K562 (cell line): Measurements from ENCODE around the gene DCUN1D2. TPM values are rescaled to one million over a fixed set of nuclear protein-coding genes. Genes with fewer than 3 reads are reported as not detected.

Experiments used
- ATAC-seq: fragments of 200-7000 bp; cut with Tn5 transposase; 3 replicates; pipeline ENCODE4 v1.9.1; 2020; ENCODE audit warnings: moderate library complexity
- BruUV-seq: library from RNA; stranded (reverse); fragments of 400-500 nt; replicated peaks from 2 replicates; lab custom pipeline; 2021; lab: Mats Ljungman, UMichigan
- CTCF ChIA-PET: fragments of 300-600 bp; formaldehyde crosslinking; extraction: SDS; loops from one replicate; lab custom pipeline; 2021; ENCODE audit warnings: low intra/inter-chr PET ratio; lab: Yijun Ruan, JAX
- POLR2A ChIA-PET: fragments of 300-600, 350-650 bp; sonication (Branson Sonifier 250); formaldehyde crosslinking; extraction: SDS; loops from one replicate; lab custom pipeline; 2021; ENCODE audit warnings: antibody characterized with exemption, inconsistent platforms; lab: Yijun Ruan, JAX
- DNase-seq, 4 experiments: peaks; one replicate each; pipeline versions ENCODE4 v3.0.0 to v3.0.0-alpha.2; 2011 to 2018; ENCODE audit warnings: low spot score in 3 of 4, mixed read lengths in 3 of 4; ENCODE audit errors: extremely low read depth in 1 of 4
- FAIRE-seq: peaks from 2 replicates; lab custom pipeline; 2011; peaks lifted over from hg19 to GRCh38; lab: Jason Lieb, UNC
- H2AFZ ChIP-seq: 2 replicates; pipeline ENCODE4 v1.6.0; 2011; ENCODE audit warnings: low read depth, low read length, control low read depth, inconsistent platforms
- H3K27ac ChIP-seq: fragments of 200-600 bp; 3 replicates; pipeline ENCODE4 v1.8.0; 2011; ENCODE audit warnings: low read depth, mild to moderate bottlenecking, control low read depth, inconsistent platforms, low read length, moderate library complexity, mixed read lengths; ENCODE audit errors: extremely low read depth
- H3K27me3 ChIP-seq, 2 experiments: fragments of 300-600 bp in 1 of 2; 2 replicates in 1 of 2; 3 replicates in 1 of 2; pipeline versions ENCODE4 v1.6.0 to v1.8.0; 2011; ENCODE audit warnings: inconsistent platforms in 2 of 2, low read length in 2 of 2, mild to moderate bottlenecking in 1 of 2, mixed read lengths in 1 of 2, moderate library complexity in 1 of 2; ENCODE audit not compliant: control insufficient read depth in 2 of 2, insufficient read depth in 2 of 2
- H3K36me3 ChIP-seq: fragments of 300-600 bp; 3 replicates; pipeline ENCODE4 v1.8.0; 2011; ENCODE audit warnings: mild to moderate bottlenecking, low read length, inconsistent platforms; ENCODE audit not compliant: control insufficient read depth, insufficient read depth
- H3K4me1 ChIP-seq, 2 experiments: fragments of 200-600 bp in 1 of 2; replicated peaks in 1 of 2; 2 replicates in 1 of 2; 3 replicates in 1 of 2; pipeline versions ENCODE4 v1.5.1 to v1.8.0; 2011; ENCODE audit warnings: inconsistent platforms in 2 of 2, low read length in 2 of 2, mild to moderate bottlenecking in 1 of 2, mixed read lengths in 1 of 2, moderate library complexity in 1 of 2; ENCODE audit not compliant: control insufficient read depth in 2 of 2, insufficient read depth in 2 of 2
- H3K4me2 ChIP-seq: 2 replicates; pipeline ENCODE4 v1.6.1; 2011; ENCODE audit warnings: low read length, control low read depth, inconsistent platforms, mixed read lengths; ENCODE audit not compliant: insufficient read depth
- H3K4me3 ChIP-seq: fragments of 200-600 bp; sonication (generic), shearing (Covaris generic); 2 replicates; pipeline ENCODE4 v1.5.1; 2016; ENCODE audit warnings: control low read depth, inconsistent platforms
- H3K79me2 ChIP-seq: fragments of 200-600 bp; 3 replicates; pipeline ENCODE4 v1.8.0; 2011; ENCODE audit warnings: low read length, inconsistent platforms; ENCODE audit not compliant: control insufficient read depth, insufficient read depth
- H3K9ac ChIP-seq, 2 experiments: 2 replicates each; pipeline versions ENCODE4 v1.6.0 to v1.6.1; 2011; ENCODE audit warnings: low read depth in 2 of 2, low read length in 2 of 2, control low read depth in 1 of 2, inconsistent platforms in 1 of 2, mild to moderate bottlenecking in 1 of 2, mixed read lengths in 1 of 2; ENCODE audit not compliant: insufficient read depth in 1 of 2
- H3K9me1 ChIP-seq: one replicate; pipeline ENCODE4 v1.6.0; 2011; ENCODE audit warnings: inconsistent platforms, mild to moderate bottlenecking, low read length, moderate library complexity; ENCODE audit not compliant: control insufficient read depth, insufficient read depth
- H3K9me3 ChIP-seq: replicated peaks from 2 replicates; pipeline ENCODE4 v1.5.1; 2011; ENCODE audit warnings: low read depth, low read length, inconsistent platforms; ENCODE audit not compliant: control insufficient read depth, insufficient read depth
- H4K20me1 ChIP-seq: replicated peaks from 2 replicates; pipeline ENCODE4 v1.6.1; 2011; ENCODE audit warnings: low read length, inconsistent platforms, mixed read lengths; ENCODE audit not compliant: control insufficient read depth, insufficient read depth
- CEBPZ ChIP-seq: fragments of 150-350 bp; IDR thresholded peaks from 2 replicates; pipeline ENCODE4 v1.6.1; 2014; ENCODE audit warnings: low read depth, mild to moderate bottlenecking, low read length, borderline replicate concordance
- CTCF ChIP-seq, 3 experiments: IDR thresholded peaks in 2 of 3; conservative IDR thresholded peaks in 1 of 3; 2 replicates each; pipeline ENCODE4 v1.5.1; 2011 to 2012; ENCODE audit warnings: low read length in 3 of 3, mild to moderate bottlenecking in 3 of 3, control low read depth in 2 of 3, improper control_type of control experiment in 1 of 3, inconsistent platforms in 1 of 3, low read depth in 1 of 3, mixed read lengths in 1 of 3, moderate library complexity in 1 of 3; ENCODE audit not compliant: insufficient read depth in 2 of 3
- GATA2 ChIP-seq: sonication (generic); formaldehyde crosslinking; IDR thresholded peaks from 2 replicates; pipeline ENCODE4 v1.4.0; 2020; ENCODE audit warnings: mild to moderate bottlenecking, missing genetic modification reagents
- KDM4B ChIP-seq, 2 experiments: fragments of 450-650 bp in 1 of 2; sonication (generic) in 1 of 2; IDR thresholded peaks; 2 replicates each; pipeline ENCODE4 v1.6.1; 2016 to 2017; ENCODE audit warnings: borderline replicate concordance in 2 of 2, antibody characterized with exemption in 1 of 2, low read depth in 1 of 2, mild to moderate bottlenecking in 1 of 2
- POLR2A ChIP-seq: fragments of 450-650 bp; conservative IDR thresholded peaks from 2 replicates; pipeline ENCODE4 v1.6.1; 2016
- RERE ChIP-seq: sonication (generic); formaldehyde crosslinking; IDR thresholded peaks from 2 replicates; pipeline ENCODE4 v1.8.0; 2023; ENCODE audit warnings: missing genetic modification reagents, mild to moderate bottlenecking, borderline replicate concordance
- SRSF3 ChIP-seq: fragments of 200-400 bp; formaldehyde crosslinking; IDR thresholded peaks from 2 replicates; pipeline ENCODE4 v1.6.1; 2016; ENCODE audit warnings: mild to moderate bottlenecking, low read length, moderate library complexity; ENCODE audit not compliant: insufficient read depth
- TCF7L2 ChIP-seq: fragments of 150-350 bp; IDR thresholded peaks from 2 replicates; pipeline ENCODE4 v1.6.1; 2016; ENCODE audit warnings: low read depth, mild to moderate bottlenecking, low read length, moderate library complexity
- ZKSCAN8 ChIP-seq: fragments of 200-800 bp; sonication (Bioruptor generic); IDR thresholded peaks from 2 replicates; pipeline ENCODE4 v1.6.1; 2016; ENCODE audit warnings: missing genetic modification characterization, missing compliant biosample characterization
- ZNF146 ChIP-seq: IDR thresholded peaks from one replicate; pipeline ENCODE4 v1.6.1; 2018; ENCODE audit warnings: missing compliant biosample characterization; ENCODE audit not compliant: unreplicated experiment
- WGBS: fragments of 100-300 bp; shearing (Covaris generic); methylation state at CpG from one replicate; pipeline ENCODE4 v1.1.6; 2016; ENCODE audit warnings: low coverage, mixed read lengths; ENCODE audit not compliant: insufficient coverage; ENCODE audit errors: missing lambda C conversion rate; 5-methylcytosine and 5-hydroxymethylcytosine counted together
- in situ Hi-C: fragments of 300-500 bp; cut with MboI; formaldehyde crosslinking; loops from 4 replicates; pipeline ENCODE4 v1.15.0; 2018; ENCODE audit warnings: inconsistent platforms, mixed read lengths
- intact Hi-C: fragments of 100-400 bp; cut with micrococcal nuclease; formaldehyde crosslinking; loops from 2 replicates; pipeline ENCODE4 v1.14.2; 2022
- polyA plus RNA-seq, 8 experiments: library from polyadenylated mRNA; depleted of rRNA in 4 of 8; stranded (reverse) in 5 of 8; unstranded in 3 of 8; fragments of >200 nt; fragmentation: Nextera tagmentation in 2 of 8; fragmentation: Illumina TruSeq in 1 of 8; extraction: Ambion mirVana in 2 of 8; extraction: Trizol in 1 of 8; gene quantifications; 2 replicates each; pipeline versions ENCODE4 v1.2.1 to v1.2.3, GENCODE V29; 2011 to 2014; ENCODE audit warnings: inconsistent platforms in 1 of 8, missing spikeins in 1 of 8
- total RNA-seq, 7 experiments: library from RNA; depleted of rRNA in 6 of 7; stranded (reverse); fragments of >200 nt in 6 of 7; fragmentation: Illumina TruSeq in 2 of 7; extraction: Trizol in 2 of 7; gene quantifications; 2 replicates each; pipeline versions ENCODE4 v1.2.1 to v1.2.3, GENCODE V29; 2011 to 2021; ENCODE audit warnings: low replicate concordance in 1 of 7

Gene DCUN1D2
- total and polyA plus RNA-seq, 9 of the 15 experiments (the other 6 are each of a cell fraction or from before 2014, with no cell fraction given), result 2.1 to 16.8 (median 11.1) TPM

- TF ChIP-seq CTCF (IDR thresholded peaks at IDR 0.05 in 2 of 3, conservative IDR thresholded peaks at IDR 0.05 in 1 of 3; ENCODE audit: insufficient read depth in 2 of 3, low read depth in 1 of 3, low read length in 3 of 3), result 0 out of 6 replicates have a peak, but pooled peaks of 1 of the 3 experiments have one; percentile 16
Measured at GRCh38 chr13:113415825-113416224, 74.7 kb downstream of the DCUN1D2 start (continued).

- no peaks in the 10 kb centered on the region for H3K9me1 ChIP-seq
- ChIA-PET CTCF (no interaction called here), POLR2A (no interaction called here)
- TF ChIP-seq GATA2 (CRISPR knock-in tag) (no peak), POLR2A (no peak), SRSF3 (no peak), ZKSCAN8 (CRISPR knock-in tag) (no peak), ZNF146 (no peak), CEBPZ (no peak), TCF7L2 (no peak), KDM4B (IDR thresholded peaks at IDR 0.05; ENCODE audit: borderline replicate concordance in 2 of 2, low read depth in 1 of 2) (no peak), RERE (CRISPR knock-in tag) (no peak)
Measured at GRCh38 chr13:113415032-113415431, 75.5 kb downstream of the DCUN1D2 start.

More at GRCh38 chr13:113415032-113415431, 75.5 kb downstream of the DCUN1D2 start:
- Histone ChIP-seq H3K27me3 (peaks cover 10 to 46% of the 10 kb centered on the region in 2 experiments; a peak in 4 of 5 replicates), H3K4me2 (no peak overlapping the region), H3K9me3 (no peaks in the 10 kb centered on the region), H3K9ac (no peak overlapping the region), H4K20me1 (no peaks in the 10 kb centered on the region), H3K27ac (no peak overlapping the region), H3K4me3 (no peak overlapping the region), H2AFZ (no peak overlapping the region), H3K4me1 (peaks cover under 1 to 19% of the 10 kb centered on the region in 2 experiments; a peak in 3 of 5 replicates), H3K79me2 (no peaks in the 10 kb centered on the region), H3K36me3 (no peaks in the 10 kb centered on the region)
- FAIRE-seq, result no peak
- DNase-seq, result no peak
- intact Hi-C loops, result no loop called here
- in situ Hi-C loops, result no loop called here
- 7% methylated on average over 11 of the region's 15 CpGs for WGBS
- ATAC-seq, result no peak
- no TSS peak for BruUV-seq
